DMS 273 (cell line): ENCODE results near the gene GSG1L.

Experiments used
- DNase-seq: peaks from one replicate; lab custom pipeline; 2025; ENCODE audit not compliant: unreplicated experiment; lab: John Stamatoyannopoulos, UW

Gene GSG1L

DNA sequence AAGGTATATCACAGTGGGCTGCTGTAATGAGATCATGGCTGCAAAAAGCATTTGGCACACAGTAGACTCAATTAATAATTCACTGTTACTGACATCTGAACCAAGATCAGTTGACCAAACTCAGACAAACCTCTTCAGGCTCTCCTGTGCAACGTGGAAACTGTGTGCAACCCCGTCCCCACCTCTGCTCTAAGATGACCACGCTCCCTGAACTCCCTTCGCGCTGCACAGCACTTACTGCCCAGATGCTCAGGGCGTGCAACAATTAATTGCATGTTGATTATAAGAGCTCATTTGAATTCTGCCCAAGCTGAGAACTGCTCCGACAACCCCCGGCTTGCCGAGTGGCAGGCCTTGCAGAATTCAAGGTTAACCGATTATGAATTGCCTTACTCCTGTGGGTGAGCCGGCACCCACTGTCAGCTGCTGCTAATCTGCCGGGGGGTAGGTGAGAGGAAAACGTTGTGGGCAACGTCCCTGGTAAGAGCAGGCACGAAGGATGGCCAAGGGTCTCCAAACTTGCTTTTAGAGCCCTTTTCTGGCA is 1.3 kb upstream of the GSG1L start:
- DNase-seq: peak; percentile 55

DNA sequence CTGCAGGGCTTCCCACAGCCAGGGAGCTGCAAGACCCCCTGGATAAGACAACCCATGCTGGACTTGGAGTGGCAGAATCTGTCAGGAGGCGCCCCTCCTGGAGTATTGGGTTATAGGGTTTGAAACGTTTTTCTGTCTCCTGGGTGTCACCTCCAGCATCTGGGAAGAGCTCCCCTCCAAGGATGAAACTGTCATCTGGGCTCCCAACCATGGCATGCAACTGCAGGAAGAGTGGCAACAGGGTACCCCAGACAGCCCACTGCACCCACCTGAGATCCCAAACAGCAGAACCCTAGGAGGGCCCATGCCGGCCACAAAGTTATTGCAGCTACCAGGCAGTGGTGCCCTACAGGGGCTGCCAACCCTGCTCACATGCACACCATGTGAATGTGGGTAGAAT is 636 bp upstream of the GSG1L start:
- no peak for DNase-seq

DNA sequence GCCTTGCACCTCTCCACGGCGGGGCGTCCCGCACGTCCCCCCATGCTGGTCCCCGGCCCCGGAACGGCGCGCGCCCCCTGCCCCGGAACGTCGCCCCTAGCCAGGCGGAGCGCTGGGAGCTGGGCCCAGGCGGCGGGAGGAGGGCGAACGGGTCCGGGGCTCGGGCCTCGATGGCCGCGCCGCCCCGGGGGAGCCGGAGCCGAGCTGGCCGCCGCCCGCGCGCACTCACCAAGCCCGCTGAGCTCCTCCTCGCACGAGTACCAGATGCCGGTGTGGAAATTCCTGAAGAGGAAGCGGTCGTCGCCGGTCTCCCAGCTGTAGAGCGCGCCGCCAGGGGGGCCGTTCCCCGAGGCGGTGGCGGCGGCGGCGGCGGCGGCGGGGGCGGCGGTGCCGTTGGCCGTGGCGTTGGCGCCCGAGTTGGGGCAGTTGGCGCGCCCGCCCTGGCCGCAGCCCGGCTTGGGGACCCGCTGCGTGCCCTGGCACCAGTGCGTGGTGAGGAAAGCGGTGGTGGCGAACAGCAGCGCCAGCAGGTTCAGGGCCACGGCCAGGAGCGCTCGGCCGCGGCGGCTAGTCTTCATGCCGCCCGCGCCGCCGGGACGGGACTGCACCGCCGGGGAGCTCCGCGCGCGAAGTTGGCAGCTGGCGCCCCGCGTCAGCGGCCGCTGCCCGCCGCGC is 530 bp downstream of the GSG1L start:
- peak; percentile 69 for DNase-seq

DNA sequence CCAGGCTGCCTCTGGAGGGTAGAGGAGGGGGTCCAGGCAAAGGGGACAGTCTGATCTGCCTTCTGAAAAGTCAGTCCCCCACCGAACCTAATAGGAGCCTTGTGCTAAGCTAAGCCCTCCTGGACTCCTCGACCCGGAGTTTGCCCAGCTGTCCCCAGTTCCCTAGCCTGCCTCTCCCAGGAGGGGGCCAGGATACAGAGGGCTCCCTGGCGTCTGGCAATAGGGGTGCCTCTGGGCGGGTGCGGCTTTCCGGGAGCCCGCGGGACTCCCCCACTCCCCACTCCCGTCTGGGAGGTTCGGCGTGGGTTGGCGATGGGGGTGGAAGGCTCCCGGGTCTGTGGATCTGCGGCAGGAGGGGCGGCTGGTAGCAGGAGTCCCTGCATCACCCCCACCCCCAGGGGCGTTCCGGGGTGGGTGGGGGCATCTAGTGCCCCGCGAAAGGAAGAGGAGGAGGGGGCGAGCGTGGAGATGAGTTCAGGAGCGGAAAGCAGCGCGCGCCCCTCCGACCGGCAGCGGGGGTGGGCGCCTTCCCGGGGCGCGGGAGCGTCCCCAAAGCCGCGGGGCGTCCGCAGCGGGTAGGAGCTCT is 1.2 kb downstream of the GSG1L start:
- DNase-seq: peak; percentile 37

DNA sequence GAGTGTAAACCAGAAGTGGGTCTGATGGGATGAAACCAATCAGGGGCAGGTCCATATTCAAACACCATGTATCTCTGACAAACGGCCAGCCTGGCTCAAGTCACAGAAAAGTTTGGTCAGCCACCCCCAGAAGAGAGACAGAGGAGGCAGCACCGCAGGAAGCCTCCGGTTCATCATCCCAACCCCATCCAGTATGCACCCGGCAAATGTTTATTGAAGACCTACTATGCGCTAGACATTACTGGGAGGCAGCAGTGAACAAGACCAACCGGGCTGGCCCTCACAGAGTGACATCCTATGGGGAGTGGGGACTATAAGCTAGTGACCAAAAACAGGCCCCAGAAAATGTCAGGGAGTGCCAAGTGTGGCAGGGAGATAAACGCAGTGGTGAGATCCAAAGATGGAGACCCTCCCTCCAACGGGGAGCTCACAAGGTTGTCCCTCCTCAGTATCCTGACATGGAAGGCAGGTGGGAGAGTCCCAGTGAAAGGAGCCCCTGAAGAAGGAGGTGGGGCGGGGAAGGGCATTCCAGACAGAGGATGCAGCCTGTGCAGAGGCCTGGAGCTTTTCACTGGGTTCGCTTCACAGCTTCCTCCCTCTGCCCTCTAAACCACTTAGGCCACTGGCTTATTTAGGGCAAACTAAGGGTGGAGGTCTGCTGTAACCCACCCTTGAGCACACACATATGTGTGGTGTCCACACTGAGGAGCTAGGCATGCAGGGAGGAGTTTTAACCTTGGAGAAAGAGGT is 2.0 kb downstream of the GSG1L start:
- no peak for DNase-seq

DNA sequence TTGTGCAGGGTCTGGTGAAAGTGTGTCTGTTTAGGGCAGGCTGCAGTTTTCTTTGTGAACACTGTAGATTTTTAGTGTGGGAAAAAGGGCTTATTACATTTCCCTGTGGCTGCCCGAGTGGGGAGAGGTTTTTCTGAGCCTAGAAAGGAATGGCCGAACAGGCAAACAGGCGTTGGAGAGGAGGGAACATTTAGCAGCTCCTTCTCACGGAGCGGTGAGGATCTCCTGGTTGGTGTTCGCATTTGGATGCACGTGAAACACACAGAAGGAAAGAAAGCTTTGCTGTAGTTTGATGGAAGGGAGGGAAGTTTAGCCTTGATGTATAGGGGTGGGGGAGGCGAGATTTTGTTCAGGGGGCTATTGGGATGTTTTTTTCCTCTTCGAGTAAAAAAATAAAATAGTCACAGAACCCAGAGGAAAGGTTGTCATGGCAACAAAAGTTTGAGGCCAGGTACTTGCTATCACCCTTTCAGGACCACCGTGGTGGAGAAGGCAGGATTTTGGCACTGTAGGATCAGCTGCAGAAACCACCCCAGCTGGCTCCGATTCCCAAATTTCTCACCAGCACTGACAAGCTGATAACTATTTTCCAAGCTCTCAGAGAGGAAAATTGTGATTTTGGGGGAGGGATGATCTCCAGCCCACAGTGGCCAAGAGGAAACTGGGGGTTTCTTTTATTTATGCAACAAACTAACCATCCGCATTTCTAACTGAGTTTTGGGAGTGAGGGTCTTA is 3.5 kb downstream of the GSG1L start:
- DNase-seq: no peak

DNA sequence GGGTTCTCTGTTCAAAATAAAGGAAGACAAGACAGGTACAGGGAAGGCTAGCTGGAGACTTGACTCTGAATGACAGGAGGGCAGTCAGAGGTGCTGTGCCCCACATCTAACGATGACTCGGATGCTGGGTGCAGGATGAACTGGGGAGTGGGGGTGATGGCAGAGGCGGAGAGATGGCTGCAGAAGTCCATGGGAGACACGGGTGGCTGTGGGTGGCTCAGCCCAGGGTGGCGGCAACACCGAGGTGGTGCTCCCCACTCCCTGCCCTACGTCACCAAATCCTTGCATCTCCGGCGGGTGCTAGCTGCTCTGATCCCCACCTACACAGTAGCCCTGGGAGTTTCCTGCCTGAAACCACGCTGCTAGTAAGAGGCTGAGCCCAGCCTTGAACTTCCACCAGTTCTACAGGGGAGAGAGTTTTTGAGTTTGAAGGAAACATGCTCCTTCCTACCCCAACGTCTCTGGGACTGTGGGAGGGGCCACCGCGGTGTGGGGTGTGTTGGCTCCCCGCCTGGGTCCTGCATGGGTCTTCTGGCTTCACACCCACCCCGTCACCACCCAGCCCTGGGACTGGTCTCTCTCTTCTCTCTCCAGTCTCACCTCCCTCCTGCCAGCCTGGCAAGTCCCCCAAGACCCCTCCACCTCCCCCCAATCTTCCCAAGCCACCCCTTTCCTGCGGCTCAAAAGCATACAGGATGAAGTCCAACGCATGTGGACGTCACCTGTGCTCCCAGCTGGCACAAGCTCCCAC is 4.5 kb downstream of the GSG1L start:
- DNase-seq: no peak

DNA sequence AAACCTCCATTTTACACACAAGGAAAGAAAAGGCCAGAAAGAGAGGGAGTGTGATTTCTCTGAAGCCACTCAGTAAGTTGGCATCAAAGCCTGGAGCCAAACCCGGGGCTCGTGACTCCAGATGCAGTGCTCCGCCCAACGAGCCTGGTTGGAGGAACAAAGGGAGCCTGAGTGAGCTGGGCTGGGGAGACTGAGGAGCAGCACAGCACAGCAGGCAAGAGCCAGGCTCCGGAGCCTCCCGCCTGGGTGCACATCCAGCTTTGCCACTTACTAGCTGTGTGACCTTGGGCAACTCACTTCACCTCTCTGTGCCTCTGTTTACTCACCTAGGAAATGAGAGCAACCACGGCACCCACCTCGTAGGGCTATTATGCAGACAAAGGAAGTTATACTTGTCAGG is 5.6 kb downstream of the GSG1L start:
- DNase-seq: no peak

DNA sequence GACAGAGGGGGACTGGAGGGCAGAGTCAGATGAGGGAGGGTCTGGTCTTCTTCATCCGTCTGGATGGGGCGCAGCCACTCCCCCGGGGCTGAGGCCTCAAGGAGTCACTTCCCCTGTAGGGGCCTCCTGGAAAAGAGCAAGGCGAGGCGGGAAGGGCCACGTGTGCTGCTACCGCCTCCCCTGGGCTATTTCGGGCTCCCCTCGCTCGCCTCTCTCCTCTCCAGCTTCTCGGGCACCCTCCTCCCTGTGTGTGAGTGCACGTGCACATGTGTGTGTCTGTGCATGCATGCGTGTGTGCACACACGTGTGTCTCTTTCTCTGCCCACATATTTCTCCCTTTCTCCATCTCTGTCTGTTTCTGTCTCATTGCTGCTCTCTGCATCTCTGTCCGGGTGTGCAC is 10.1 kb downstream of the GSG1L start:
- DNase-seq: no peak

DNA sequence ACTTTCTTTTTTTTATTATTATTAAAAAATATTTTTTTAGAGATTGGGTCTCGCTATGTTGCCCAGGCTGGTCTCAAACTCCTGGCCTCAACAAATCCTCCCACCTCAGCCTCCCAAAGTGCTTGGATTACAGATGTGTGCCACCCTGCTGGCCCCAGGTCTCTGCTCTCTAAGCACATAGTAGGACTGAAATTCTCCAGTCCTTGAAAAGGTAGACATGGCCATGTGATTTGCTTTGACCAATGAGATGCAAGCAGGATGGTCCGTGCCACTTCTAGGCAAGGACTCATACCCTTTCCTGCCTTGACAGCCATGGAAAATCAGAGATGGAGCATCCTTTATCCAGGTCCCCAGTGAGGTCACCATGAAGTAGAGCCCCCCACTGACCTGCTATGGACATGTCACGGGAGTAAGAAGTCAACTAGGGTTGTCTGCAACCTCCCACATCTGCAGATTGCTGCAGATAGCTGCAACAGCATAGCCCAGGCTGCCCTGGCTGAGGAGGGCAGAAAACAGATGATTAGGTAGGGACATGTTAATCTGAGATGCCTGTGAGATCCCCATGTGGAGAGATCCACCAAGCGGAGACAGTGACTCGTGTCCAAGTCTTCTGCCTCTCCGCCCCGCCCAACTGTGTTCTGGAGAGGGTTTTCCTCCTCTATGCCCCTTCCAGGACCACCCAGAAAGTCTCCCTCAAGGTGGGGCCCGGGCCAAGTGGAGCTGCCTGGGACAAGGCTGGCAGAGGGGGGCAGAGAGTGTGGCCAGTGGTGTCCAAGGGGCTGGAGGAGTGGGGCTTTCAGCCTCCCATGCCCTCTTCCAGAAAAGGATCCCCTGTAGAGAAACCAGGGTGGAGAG is 11.0 kb downstream of the GSG1L start:
- no peak for DNase-seq

DNA sequence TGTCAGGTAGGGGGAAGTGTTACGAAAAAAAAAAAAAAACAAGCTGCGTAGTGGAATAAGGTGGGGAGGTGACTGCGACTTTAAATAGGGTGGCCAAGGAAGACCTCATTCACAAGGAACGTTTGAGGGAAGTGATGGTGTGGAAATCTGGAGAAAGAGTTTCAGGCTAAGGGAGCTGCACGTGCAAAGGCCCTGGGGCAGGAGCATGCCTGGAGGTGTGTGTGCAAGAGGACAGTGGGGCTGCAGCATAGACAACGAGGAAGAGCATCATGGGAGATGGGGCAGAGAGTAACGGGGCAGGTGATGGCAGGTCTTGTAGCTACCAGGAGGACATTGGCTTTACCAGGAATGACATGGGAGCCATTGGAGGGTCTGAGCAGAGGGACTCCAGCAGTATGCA is 12.0 kb downstream of the GSG1L start:
- no peak for DNase-seq

DNA sequence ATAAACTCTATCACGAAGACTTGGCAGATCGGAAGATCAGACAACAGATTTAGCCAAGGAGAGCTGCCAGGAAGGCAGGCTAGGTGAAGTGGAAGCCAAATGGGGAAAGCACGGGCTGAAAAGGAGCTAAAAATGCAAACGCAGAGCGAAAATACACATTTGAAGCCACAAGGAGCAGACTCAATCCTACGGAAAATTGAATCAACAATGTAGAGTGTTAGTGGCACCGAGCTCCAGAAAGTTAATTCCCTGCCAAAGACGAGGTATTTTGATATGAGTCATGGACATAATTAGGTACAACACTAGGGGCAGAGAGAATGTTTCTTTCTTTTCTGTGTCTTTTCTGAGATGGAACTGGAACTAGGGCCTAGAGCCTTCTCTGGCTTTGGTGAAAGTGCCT is 20.7 kb downstream of the GSG1L start:
- DNase-seq: no peak

DNA sequence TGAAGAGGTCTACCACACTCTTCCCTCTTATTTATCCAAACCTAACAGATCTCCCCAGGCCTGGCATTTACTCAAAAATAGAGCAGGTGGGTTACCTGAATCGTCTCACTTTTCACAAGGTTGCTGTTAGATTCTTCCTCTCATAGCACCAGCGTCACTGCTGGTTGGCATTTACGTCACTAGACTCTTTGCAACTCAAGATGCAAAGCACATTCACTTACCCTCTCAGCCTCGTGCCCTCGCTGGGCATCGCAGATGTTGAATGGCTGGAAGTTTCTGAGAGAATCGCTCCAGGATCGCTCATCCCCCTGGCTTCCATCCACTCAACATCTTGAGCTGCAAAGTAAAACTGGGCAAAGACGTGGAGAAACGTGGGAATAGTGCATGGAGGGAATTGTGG is 21.9 kb downstream of the GSG1L start:
- no peak for DNase-seq

DNA sequence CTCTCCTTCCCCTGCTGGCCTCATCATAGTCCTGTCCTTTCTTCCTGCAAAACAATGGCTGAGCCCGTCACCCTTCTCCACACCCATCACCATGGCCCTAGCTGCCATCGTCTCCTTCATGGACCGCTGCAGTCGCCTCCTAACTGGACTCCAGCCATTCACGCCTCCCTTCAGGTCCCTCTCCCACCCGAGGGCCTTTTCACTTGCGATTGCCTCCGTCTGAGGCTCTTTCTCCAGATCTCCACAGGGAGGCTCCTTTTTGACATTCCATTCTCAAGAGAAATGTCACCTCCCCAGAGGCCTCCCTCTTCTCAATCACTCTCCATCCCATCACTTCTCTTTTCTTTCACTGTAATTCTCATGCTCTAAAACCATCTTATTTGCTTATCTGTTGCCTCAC is 23.5 kb downstream of the GSG1L start:
- DNase-seq: no peak

DNA sequence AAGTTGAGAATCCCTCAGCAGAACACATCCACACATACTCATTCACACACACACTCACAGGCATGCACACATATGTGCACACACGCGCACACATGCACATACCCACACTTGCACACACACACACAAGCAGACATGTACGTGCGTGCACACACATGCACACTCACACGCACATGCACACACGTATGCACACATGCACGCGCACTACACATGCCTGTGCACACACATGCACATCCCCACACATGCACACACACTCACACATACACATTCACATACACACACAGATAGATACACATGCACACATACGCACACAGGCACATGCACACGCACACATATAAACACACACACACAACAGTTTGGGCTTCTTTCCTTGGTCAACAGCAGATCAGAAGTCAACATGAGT is 24.0 kb downstream of the GSG1L start:
- no peak for DNase-seq

DNA sequence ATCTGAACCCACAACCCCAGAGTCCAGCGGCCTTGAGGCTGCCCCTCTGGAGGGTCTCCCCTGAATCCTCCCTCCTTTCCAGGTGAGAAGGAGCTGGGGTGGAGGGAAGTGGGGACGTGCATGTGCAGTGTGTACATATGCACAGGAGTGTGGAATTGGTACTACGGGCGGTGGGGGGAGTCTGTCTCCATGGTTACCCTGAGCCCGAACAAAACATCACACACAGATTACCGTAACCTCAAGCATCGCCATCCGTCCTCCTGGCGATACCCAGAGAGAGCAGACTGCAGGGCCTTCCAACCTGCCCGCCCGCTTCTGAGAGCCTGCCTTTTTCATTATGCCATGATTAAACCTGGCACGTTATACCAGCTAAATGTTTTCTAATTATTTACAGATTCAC is 25.1 kb downstream of the GSG1L start:
- peak; percentile 37 for DNase-seq

DNA sequence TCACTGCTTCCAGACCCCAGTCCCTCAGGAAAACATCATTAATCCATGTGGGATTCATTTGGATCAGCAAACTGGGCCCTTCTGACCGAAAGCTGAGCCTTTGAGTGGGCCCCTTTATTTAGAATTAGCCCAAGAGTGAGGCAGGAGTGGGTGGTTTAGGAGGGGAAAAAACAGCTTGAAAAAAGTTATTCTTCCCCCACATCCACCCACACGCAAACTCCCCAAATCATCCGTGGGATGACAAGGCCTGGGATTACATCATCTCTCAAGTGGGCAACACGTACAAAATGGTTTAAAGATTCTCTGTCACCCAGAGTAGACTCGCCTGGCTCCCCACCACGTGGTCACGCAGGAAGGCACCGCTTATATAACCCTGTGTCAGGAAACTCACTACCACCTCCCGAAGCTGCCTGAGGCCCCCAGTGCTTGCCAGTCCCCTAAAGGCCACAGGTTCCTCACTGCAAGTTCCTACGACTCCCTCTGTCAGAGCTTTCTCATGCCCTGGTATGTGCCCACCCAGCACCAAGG is 27.6 kb downstream of the GSG1L start:
- DNase-seq: no peak

DNA sequence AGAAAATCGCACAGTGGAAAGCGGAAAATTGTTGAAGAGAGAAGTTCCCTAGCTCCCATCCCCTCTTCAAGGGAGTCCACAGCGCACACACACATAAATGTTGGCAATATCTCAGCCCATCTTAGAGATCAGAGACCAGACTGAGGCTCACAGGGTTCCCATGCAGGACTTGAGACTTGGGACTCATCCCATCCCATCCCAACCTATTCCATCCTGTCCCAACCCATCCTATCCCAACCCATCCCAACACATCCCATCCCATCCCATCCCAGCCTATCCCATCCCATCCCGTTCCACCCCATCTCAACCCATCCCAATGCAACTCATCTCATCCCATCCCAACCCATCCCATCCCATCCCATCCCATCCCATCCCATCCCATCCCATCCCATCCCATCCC is 29.6 kb downstream of the GSG1L start:
- DNase-seq: no peak

DNA sequence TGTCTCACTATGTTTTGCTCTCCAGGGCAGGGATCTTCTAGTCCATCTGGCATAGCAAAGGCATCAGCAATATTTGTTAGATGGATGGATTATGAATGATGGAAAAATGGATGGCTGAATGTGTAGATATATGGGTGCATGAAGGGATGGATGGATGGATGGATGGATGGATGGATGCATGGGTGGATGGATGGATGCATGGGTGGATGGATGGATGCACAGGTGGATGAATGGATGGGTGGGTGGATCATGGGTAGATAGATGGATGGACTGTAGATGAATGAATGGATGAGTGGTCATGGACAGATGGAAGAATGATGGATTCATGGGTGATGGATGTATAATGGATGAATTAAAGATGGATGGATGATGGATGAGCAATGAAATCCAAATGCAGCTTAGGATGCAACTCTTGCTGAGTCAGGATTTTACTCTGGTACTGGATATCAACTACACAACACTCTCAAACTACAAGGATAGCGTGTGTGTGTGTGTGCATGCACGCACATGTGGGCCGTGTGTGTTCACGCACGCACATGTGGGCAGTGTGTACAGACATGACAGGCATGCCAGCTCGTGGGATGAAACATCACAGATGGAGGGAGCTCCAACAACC is 34.0 kb downstream of the GSG1L start:
- DNase-seq: no peak
